Retinal pigment epithelial cell (primary cell): Measurements from ENCODE around the gene OVOL3.
A peak's percentile ranks its signal among the peaks of the same experiment; 100 is the strongest.
"Not testable (repeated sequence)": the region's sequence is repeated elsewhere in the genome, so short reads cannot be mapped to it uniquely, and the experiment has no call there.

Source experiments
- DNase-seq: peaks from one replicate; pipeline ENCODE4 v3.0.0-alpha.2; 2010; ENCODE audit warnings: low read depth
- H3K4me3 ChIP-seq: 2 replicates; pipeline ENCODE4 v1.5.1; 2011; ENCODE audit warnings: mild to moderate bottlenecking, low read length, control low read depth, moderate library complexity
- CTCF ChIP-seq: conservative IDR thresholded peaks from 2 replicates; pipeline ENCODE4 v1.5.1; 2011; ENCODE audit warnings: low read depth, low read length, control low read depth, inconsistent platforms

Gene OVOL3

GRCh38 chr19:36116344-36116637 is 5.3 kb downstream of the OVOL3 start:
- H3K4me3 ChIP-seq, result peak overlapping the region; percentile 76
- no peak for DNase-seq
- TF ChIP-seq CTCF, result no peak

- no peak for DNase-seq
- TF ChIP-seq CTCF, result no peak
- no peak overlapping the region for H3K4me3 ChIP-seq
Observed at GRCh38 chr19:36120092-36120983, 9.4 kb downstream of the OVOL3 start.

GRCh38 chr19:36120984-36121358 is 10.0 kb downstream of the OVOL3 start:
- TF ChIP-seq CTCF, result no peak
- H3K4me3 ChIP-seq, result no peak overlapping the region
- no peak for DNase-seq

- no peak for DNase-seq
- TF ChIP-seq CTCF, result no peak
- H3K4me3 ChIP-seq, result no peak overlapping the region
Observed at GRCh38 chr19:36121486-36122124, 10.7 kb downstream of the OVOL3 start.

GRCh38 chr19:36125557-36125956 is 14.6 kb downstream of the OVOL3 start:
- no peak for DNase-seq
- no peak overlapping the region for H3K4me3 ChIP-seq
- TF ChIP-seq CTCF, result no peak

- H3K4me3 ChIP-seq, result peak overlapping the region; percentile 44
- DNase-seq, result no peak
- TF ChIP-seq CTCF, result no peak
Observed at GRCh38 chr19:36128392-36128736, 17.4 kb downstream of the OVOL3 start.

- not testable (repeated sequence) for DNase-seq
Observed at GRCh38 chr19:36131221-36131620, 20.3 kb downstream of the OVOL3 start.

GRCh38 chr19:36134867-36135266 is 23.9 kb downstream of the OVOL3 start:
- DNase-seq, H3K4me3 ChIP-seq: not testable (repeated sequence)

More at GRCh38 chr19:36131221-36131620, 20.3 kb downstream of the OVOL3 start:
- H3K4me3 ChIP-seq, result not testable (repeated sequence)
